ENCODE data around the gene SELENBP1.
A peak's percentile ranks its signal among the peaks of the same experiment; 100 is the strongest.
"Not testable (repeated sequence)": the region's sequence is repeated elsewhere in the genome, so short reads cannot be mapped to it uniquely, and the experiment has no call there.

The SELENBP1 gene

DNA sequence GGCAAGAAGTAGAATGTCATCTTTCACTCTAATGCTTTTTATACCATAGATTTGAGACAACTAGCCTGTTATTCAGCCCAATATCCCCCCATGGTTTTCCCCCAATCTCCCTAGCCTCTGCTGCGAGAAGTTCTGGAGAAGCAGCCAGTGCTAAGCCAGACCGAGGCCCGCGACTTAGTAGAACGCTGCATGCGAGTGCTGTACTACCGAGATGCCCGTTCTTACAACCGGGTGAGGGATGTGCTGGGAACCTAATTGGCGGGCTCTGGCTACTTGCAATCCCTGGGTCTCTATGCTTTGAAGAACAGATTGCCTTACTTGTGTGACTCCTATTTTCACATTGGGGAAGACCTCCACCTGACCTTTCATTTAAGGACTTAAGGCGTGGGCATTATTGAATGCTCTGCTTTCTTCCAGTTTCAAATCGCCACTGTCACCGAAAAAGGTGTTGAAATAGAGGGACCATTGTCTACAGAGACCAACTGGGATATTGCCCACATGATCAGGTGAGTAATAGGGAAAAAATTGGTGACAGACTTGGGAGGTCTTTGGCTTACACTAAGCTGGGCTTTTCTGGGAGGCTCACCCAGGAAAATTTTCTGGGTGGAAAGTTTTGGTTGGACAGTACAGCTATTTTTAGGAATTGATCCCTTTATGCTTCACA is 28.8 kb upstream of the SELENBP1 start:
- no peak overlapping the region for H3K4me3 ChIP-seq (ENCODE audit: low read depth, low read length)
- TF ChIP-seq CTCF (IDR thresholded peaks at IDR 0.05; ENCODE audit: low read depth, low read length) = no peak
- H3K9me3 ChIP-seq = no peaks in the 10 kb centered on the region
- DNase-seq = no peak
- H3K27me3 ChIP-seq = no peaks in the 10 kb centered on the region
- H3K4me1 ChIP-seq = no peaks in the 10 kb centered on the region
- H3K36me3 ChIP-seq = peaks cover 58% of the 10 kb centered on the region

- H3K4me3 ChIP-seq (ENCODE audit: low read depth, low read length) = peak within 1 kb of the TSS; percentile 99
- no peaks in the 10 kb centered on the region for H3K4me1 ChIP-seq
Measured at GRCh38 chr1:151399324-151400171, 27.0 kb upstream of the SELENBP1 start, which contains the start of gene PSMB4. TSS of gene PSMB4 (plus strand) at chr1:151399573. CDS start at chr1:151399588, 15 bp downstream.

GRCh38 chr1:151396265-151396664 is 23.8 kb upstream of the SELENBP1 start:
- peaks cover 18% of the 10 kb centered on the region for H3K36me3 ChIP-seq
- H3K9me3 ChIP-seq; H3K4me3 ChIP-seq (ENCODE audit: low read depth, low read length); H3K4me1 ChIP-seq; H3K27me3 ChIP-seq; DNase-seq: not testable (repeated sequence)

More at GRCh38 chr1:151399324-151400171, 27.0 kb upstream of the SELENBP1 start, which contains the start of gene PSMB4:
- DNase-seq = peak; percentile 83
- Histone ChIP-seq H3K36me3 (peaks cover 42% of the 10 kb centered on the region), H3K9me3 (no peaks in the 10 kb centered on the region), H3K27me3 (no peaks in the 10 kb centered on the region)
- TF ChIP-seq CTCF (IDR thresholded peaks at IDR 0.05; ENCODE audit: low read depth, low read length) = peak; percentile 50

DNA sequence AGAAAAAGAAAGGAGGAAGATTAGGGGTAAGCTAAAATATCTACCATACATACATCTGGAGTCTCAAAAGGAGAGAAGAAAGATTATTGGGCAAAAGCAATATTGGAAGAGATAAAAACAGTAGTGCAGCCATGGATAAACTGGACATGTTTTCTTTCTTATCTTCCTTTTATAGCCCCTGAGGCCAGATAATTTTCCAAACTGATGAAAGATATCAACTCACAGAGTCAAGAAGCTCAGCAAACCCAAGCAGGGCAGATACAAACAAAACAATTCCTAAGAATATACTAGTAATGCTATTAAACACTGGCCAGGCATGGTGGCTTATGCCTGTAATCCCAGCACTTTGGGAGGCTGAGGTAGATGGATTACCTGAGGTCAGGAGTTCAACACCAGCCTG is 21.1 kb upstream of the SELENBP1 start:
- no peak overlapping the region for H3K4me3 ChIP-seq (ENCODE audit: low read depth, low read length)
- H3K4me1 ChIP-seq = no peaks in the 10 kb centered on the region
- DNase-seq = no peak
- H3K36me3 ChIP-seq = no peaks in the 10 kb centered on the region
- no peaks in the 10 kb centered on the region; the same call in 1 of the 2 replicates for H3K9me3 ChIP-seq
- no peak for TF ChIP-seq CTCF (IDR thresholded peaks at IDR 0.05; ENCODE audit: low read depth, low read length)
- H3K27me3 ChIP-seq = no peaks in the 10 kb centered on the region

- H3K36me3 ChIP-seq = no peaks in the 10 kb centered on the region
- H3K9me3 ChIP-seq = no peaks in the 10 kb centered on the region; the same call in 1 of the 2 replicates
- no peak for DNase-seq
- no peaks in the 10 kb centered on the region for H3K27me3 ChIP-seq
- H3K4me3 ChIP-seq (ENCODE audit: low read depth, low read length) = no peak overlapping the region
- TF ChIP-seq CTCF (IDR thresholded peaks at IDR 0.05; ENCODE audit: low read depth, low read length) = no peak
- H3K4me1 ChIP-seq = no peaks in the 10 kb centered on the region
Measured at GRCh38 chr1:151391079-151391563, 18.6 kb upstream of the SELENBP1 start.

DNA sequence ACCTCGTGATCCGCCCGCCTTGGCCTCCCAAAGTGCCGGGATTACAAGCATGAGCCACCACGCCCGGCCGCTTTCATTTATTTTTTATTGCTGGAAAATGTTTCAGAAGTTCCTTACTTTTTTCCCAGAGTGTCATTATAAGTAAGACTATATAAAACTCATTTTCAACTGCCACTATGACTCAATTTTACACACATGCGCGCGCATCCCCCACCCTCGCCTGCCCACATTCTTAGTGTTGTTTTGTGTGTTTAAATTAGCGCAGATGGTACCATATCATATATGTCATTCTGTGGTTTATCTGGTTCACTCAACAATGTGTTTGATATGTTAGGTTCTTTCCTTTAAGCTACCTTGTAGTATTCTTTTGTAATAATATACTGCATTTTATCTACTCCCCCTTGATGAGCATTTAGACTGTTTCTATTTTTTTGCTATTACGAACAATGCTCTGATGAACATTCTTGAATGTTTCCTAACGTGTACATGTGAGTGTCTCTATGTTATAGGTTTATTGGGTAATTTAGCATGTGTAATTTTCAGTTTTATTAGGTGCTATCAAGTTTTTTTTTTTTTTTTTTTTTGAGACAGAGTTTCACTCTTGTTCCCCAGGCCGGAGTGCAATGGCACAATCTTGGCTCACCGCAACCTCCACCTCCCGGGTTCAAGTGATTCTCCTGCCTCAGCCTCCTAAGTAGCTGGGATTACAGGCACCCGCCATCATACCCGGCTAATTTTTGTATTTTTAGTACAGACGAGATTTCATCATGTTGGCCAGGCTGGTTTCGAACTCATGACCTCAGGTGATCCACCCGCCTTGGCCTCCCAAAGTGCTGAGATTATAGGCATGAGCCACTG is 17.9 kb upstream of the SELENBP1 start:
- H3K36me3 ChIP-seq; DNase-seq; H3K9me3 ChIP-seq; H3K27me3 ChIP-seq; H3K4me3 ChIP-seq (ENCODE audit: low read depth, low read length); H3K4me1 ChIP-seq: not testable (repeated sequence)
